IPS DF 6.9 (cell line): Measurements from ENCODE around the gene NEFH.

Experiments
- DNase-seq: peaks from one replicate; pipeline ENCODE4 v3.0.0-alpha.2; 2013; ENCODE audit warnings: low read depth, low spot score
- H3K27ac ChIP-seq: one replicate; pipeline ENCODE4 v1.5.1; 2013; ENCODE audit warnings: low read length, control low read depth
- H3K27me3 ChIP-seq: 2 replicates; pipeline ENCODE4 v1.6.1; 2013; ENCODE audit warnings: mild to moderate bottlenecking, low read length; ENCODE audit not compliant: control insufficient read depth, insufficient read depth
- H3K36me3 ChIP-seq: 2 replicates; pipeline ENCODE4 v1.6.1; 2013; ENCODE audit warnings: low read length; ENCODE audit not compliant: control insufficient read depth, insufficient read depth
- H3K4me1 ChIP-seq: 2 replicates; pipeline ENCODE4 v1.6.1; 2013; ENCODE audit warnings: low read length; ENCODE audit not compliant: control insufficient read depth, insufficient read depth
- H3K4me3 ChIP-seq: 2 replicates; pipeline ENCODE4 v1.5.1; 2013; ENCODE audit warnings: mild to moderate bottlenecking, low read length
- H3K9me3 ChIP-seq: 2 replicates; pipeline ENCODE4 v1.6.1; 2013; ENCODE audit warnings: low read length, inconsistent platforms; ENCODE audit not compliant: control insufficient read depth, insufficient read depth
- WGBS: extraction: QIAGEN DNeasy Blood & Tissue Kit; methylation state at CpG from one replicate; pipeline ENCODE4 v1.1.7; 2013; ENCODE audit warnings: mixed read lengths, missing lambda C conversion rate; ENCODE audit not compliant: insufficient read length, insufficient coverage; 5-methylcytosine and 5-hydroxymethylcytosine counted together

NEFH gene

DNA sequence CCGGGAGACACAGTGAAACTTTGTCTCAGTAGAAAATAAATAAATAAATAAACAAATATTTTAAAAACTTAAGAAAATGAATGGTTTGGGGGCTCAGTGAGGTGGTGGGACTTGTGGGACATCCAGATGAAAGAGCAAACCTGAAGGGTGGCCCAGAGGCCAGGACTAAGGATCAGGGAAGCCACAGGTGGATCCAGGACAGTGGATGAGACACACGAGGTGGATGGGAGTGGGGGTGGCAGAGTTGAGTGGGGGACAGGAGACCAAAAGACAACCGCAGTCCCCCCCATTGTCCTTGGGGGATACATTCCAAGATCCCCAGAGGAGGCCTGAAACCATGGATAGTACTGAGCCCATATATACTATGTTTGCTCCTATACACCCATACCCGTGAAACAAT, 34.5 kb upstream of the NEFH start:
- Histone ChIP-seq H3K4me1 (no peaks in the 10 kb centered on the region), H3K9me3 (no peaks in the 10 kb centered on the region), H3K36me3 (no peaks in the 10 kb centered on the region), H3K27ac (no peak overlapping the region), H3K4me3 (no peak overlapping the region), H3K27me3 (no peaks in the 10 kb centered on the region)
- WGBS: no CpG with 5 or more reads among the region's 4 CpGs
- no peak for DNase-seq

DNA sequence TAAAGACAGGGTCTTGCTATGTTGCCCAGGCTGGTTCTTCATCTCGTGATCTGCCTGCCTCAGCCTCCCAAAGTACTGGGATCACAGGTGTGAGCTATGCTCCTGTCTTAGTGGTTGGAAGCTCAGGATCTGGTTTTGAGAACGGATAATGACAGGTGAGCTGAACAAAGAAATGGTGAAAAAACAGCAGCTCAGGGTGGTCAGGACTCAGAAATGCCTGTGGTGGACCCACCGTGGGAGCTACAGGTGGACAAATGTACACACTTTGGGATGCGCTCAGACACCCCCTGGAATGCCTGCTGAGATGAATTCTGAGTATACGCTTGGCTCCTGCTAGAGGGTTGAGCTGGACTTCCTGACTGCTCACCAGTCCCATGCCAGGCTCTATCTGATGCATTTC, 32.1 kb upstream of the NEFH start:
- DNase-seq: no peak
- Histone ChIP-seq H3K9me3 (no peaks in the 10 kb centered on the region), H3K4me3 (no peak overlapping the region), H3K27me3 (no peaks in the 10 kb centered on the region), H3K36me3 (no peaks in the 10 kb centered on the region), H3K27ac (no peak overlapping the region), H3K4me1 (no peaks in the 10 kb centered on the region)
- whole genome bisulfite sequencing: no CpG with 5 or more reads among the region's 5 CpGs

DNA sequence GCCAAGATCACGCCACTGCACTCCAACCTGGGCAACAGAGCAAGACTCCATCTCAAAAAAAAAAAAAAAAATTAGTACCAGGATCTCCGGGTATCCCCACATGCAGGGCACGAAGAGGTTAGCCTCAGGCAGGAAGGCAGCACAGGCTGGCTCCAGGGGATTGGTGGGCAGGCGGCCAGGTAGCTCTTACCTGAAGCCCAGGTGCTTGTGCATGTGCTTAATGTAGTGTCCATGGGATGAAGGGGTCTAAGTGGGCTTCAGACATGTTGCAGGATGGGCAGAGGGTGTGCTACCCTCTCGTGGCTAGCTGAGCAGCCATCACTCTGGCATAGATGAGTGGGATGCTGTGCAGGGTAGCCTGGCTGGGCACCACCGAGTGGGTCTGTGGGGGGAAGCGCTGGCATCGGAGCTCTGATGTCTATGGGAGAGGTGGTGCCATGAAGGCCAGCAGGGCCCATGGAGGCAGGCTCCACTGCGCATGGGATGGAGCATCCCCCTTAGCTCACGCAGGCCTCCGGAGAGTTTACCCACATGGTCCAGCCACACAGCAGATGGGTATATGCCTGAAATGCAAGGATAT, 30.6 kb upstream of the NEFH start:
- no peak for DNase-seq
- no CpG with 5 or more reads among the region's 11 CpGs for WGBS

DNA sequence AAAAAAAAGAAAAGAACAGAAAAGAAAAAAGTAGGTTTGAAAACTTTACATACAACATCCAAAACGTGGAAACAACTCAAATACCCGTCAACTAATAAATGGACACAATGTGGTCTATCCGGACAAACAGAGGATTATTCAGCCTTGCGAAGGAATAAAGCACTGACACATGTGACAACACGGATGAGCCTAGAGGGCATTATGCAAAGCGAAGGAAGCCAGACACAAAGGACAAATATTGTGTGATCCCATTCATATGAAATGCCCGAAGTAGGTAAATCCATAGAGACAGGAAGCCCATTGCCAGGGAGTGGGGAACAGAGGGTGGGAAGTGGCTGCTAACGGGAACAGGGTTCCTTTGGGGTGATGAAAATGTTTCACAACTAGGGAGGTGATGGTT, 29.8 kb upstream of the NEFH start:
- no peak for DNase-seq
- H3K27me3 ChIP-seq: no peaks in the 10 kb centered on the region
- H3K9me3 ChIP-seq: no peaks in the 10 kb centered on the region
- H3K36me3 ChIP-seq: no peaks in the 10 kb centered on the region
- H3K4me1 ChIP-seq: no peaks in the 10 kb centered on the region
- no peak overlapping the region for H3K27ac ChIP-seq
- H3K4me3 ChIP-seq: no peak overlapping the region
- WGBS: no CpG with 5 or more reads among the region's 8 CpGs

More for the DNA sequence above, 30.6 kb upstream of the NEFH start:
- no peaks in the 10 kb centered on the region for H3K27me3 ChIP-seq
- no peak overlapping the region for H3K4me3 ChIP-seq
- H3K4me1 ChIP-seq: no peaks in the 10 kb centered on the region
- no peak overlapping the region for H3K27ac ChIP-seq
- H3K9me3 ChIP-seq: no peaks in the 10 kb centered on the region
- no peaks in the 10 kb centered on the region for H3K36me3 ChIP-seq

DNA sequence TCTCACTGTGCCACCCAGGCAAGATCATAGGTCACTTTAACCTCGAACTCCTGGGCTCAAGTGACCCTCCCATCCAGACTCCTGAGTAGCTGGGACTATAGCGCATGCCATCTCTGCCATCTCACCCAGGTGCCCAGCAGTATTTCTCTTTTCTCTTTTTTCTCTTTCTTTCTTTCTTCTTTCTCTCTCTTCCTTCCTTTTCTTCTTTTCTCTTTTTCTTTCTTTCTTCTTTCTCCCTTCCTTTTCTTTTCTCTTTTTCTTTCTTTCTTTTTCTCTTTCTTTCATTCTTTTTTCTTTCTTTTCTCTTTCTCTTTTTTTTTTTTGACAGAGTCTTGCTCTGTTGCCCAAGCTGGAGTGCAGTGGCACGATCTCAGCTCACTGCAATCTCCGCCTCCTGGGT, 28.2 kb upstream of the NEFH start:
- DNase-seq: no peak
- no peaks in the 10 kb centered on the region for H3K36me3 ChIP-seq
- H3K27me3 ChIP-seq: no peaks in the 10 kb centered on the region
- H3K4me1 ChIP-seq: no peaks in the 10 kb centered on the region
- WGBS: no CpG with 5 or more reads among the region's 4 CpGs
- no peaks in the 10 kb centered on the region for H3K9me3 ChIP-seq
- H3K4me3 ChIP-seq: no peak overlapping the region
- no peak overlapping the region for H3K27ac ChIP-seq

DNA sequence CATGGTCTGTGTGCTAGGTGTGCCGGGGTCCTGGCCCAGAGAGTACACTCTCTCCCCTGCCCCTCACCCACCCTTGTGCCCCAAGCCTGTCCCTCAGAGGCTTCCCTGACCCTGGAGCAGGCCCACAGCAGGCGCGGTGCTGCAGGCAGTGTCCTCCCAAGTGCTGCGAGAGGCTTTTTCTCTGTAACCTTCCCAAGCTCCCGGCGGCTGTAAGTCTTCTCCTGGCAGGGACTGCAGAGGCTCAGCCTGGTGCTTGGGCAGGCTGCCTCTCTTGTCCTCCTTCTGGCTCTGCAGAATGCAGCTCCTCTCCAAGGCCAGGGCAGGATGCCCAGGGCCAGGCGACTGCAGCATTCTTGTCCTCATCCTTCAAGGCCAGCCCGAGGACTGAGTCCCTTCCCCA, 25.7 kb upstream of the NEFH start:
- H3K27me3 ChIP-seq: no peaks in the 10 kb centered on the region
- H3K36me3 ChIP-seq: no peaks in the 10 kb centered on the region
- no peaks in the 10 kb centered on the region for H3K4me1 ChIP-seq
- no CpG with 5 or more reads among the region's 8 CpGs for WGBS
- no peak for DNase-seq
- no peak overlapping the region for H3K4me3 ChIP-seq
- no peaks in the 10 kb centered on the region for H3K9me3 ChIP-seq
- H3K27ac ChIP-seq: no peak overlapping the region

DNA sequence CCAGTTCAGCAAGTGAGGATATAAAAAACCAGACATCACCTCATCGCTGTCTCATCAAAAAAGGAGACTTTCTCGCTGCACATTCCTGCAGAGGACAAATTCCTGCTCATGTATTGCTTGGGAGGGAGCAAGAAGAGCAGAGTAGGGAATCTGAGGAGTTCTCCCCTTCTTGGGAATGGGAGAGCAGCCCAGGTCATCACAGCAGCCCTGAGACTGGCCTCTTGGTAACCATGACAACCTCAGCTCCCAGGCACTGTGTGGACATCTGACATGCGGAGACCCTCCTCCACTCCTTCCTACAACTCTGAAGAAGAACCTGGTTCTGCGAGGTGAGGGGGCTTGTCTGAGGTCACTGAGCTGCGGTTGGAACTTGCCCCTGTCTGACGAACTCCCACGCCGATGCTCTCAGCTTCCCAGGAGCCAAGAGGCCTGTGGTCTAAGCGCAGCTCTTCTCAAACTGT, 23.8 kb upstream of the NEFH start:
- Histone ChIP-seq H3K9me3 (no peaks in the 10 kb centered on the region), H3K4me1 (0 out of 2 replicates have a peak, but pooled peaks cover 2% of the 10 kb centered on the region), H3K27me3 (no peaks in the 10 kb centered on the region), H3K36me3 (no peaks in the 10 kb centered on the region), H3K4me3 (no peak overlapping the region), H3K27ac (no peak overlapping the region)
- WGBS: no CpG with 5 or more reads among the region's 9 CpGs
- no peak for DNase-seq

DNA sequence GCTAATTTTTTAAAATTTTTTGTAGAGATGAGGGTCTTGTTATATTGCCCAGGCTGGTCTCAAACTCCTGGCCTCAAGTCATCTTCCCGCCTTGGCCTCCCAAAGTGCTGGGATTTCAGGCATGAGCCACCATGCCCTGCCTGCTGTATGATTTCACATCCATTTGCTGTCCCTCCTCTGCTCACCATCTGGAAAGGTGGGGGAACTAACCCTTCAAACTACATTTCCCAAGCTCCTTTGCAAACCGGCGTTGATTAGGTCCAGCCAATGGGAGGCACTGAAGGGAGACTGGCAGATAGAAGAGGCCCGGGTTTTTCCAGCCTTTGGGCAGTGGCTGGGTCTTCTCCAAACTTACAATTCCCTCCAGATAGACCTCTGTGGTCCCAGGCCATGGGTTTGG, 22.3 kb upstream of the NEFH start:
- no CpG with 5 or more reads among the region's 4 CpGs for WGBS
- H3K4me3 ChIP-seq: no peak overlapping the region
- no peaks in the 10 kb centered on the region for H3K9me3 ChIP-seq
- no peaks in the 10 kb centered on the region for H3K27me3 ChIP-seq
- H3K27ac ChIP-seq: no peak overlapping the region
- DNase-seq: no peak
- no peaks in the 10 kb centered on the region for H3K36me3 ChIP-seq
- H3K4me1 ChIP-seq: 0 out of 2 replicates have a peak, but pooled peaks cover 2% of the 10 kb centered on the region

DNA sequence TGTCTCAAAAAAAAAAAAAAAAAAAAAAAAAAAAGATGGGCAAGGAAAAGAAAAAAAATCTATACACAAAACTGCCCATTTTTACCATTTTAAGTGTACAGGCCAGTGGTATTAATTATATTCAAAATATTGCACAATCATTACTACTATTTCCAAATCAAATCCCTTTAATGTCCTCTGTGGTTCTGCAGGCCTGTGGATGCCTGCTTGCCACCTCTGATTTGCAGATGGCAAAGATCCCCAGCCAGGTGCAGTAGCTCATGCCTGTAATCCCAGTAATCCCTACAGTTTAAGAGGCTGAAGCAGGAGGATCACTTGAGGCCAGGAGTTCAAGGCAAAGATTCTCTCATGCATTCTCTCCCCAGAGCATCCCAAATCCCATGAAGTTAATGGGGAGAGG, 21.5 kb upstream of the NEFH start:
- H3K27me3 ChIP-seq: no peaks in the 10 kb centered on the region
- no peak overlapping the region for H3K27ac ChIP-seq
- H3K9me3 ChIP-seq: no peaks in the 10 kb centered on the region
- no peak overlapping the region for H3K4me3 ChIP-seq
- no peaks in the 10 kb centered on the region for H3K36me3 ChIP-seq
- 0 out of 2 replicates have a peak, but pooled peaks cover 2% of the 10 kb centered on the region for H3K4me1 ChIP-seq
- no peak for DNase-seq

DNA sequence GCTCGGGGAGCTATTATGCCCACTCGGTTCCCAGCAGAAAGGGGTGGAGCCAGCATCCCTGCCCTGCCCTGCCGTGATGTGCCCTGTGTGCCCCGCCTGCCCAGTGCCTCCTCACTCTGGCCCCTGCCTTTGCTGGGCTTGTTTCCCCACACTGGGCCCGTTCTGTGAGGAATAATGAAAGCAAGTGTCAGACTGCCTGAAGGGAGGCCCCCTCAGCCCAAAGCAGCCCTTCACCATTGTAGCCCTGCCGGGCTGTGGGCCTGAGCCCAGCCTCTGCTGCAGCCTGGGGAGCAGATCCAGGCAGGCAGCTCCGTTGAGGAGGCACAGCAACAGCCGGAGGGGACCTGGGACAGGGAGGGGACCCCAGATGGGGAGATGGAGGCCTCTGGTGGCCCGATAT, 20.2 kb upstream of the NEFH start:
- H3K9me3 ChIP-seq: no peaks in the 10 kb centered on the region
- WGBS: no CpG with 5 or more reads among the region's 9 CpGs

DNA sequence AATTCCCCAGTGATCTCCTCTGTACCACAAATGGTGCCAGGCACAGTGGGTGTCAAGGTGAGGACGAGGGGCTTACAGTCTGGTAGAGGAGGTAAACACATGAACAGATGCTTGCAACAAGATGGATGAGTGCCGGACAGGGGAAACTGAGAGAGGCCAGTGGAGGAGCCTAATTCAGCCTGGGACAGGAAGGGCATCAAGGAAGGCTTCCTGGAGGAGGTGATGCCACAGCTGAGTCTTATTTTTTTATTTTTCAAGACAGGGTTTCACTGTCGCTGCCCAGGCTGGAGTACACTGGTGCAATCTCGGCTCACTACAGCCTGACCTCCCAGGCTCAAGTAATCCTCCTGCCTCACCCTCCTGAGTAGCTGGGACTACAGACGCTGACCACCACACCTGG, 18.8 kb upstream of the NEFH start:
- Histone ChIP-seq H3K27ac (no peak overlapping the region), H3K36me3 (no peaks in the 10 kb centered on the region), H3K9me3 (no peaks in the 10 kb centered on the region), H3K4me3 (no peak overlapping the region), H3K4me1 (0 out of 2 replicates have a peak, but pooled peaks cover 2% of the 10 kb centered on the region), H3K27me3 (no peaks in the 10 kb centered on the region)
- DNase-seq: no peak
- no CpG with 5 or more reads among the region's 5 CpGs for WGBS

More for the DNA sequence above, 20.2 kb upstream of the NEFH start:
- Histone ChIP-seq H3K36me3 (no peaks in the 10 kb centered on the region), H3K27me3 (no peaks in the 10 kb centered on the region), H3K4me3 (no peak overlapping the region), H3K27ac (no peak overlapping the region), H3K4me1 (0 out of 2 replicates have a peak, but pooled peaks cover 2% of the 10 kb centered on the region)
- no peak for DNase-seq
